Measurements from ENCODE around the gene TGFA.

- TF ChIP-seq CTCF (IDR thresholded peaks at IDR 0.05) (no peak), POLR2A (IDR thresholded peaks at IDR 0.05) (no peak), EP300 (IDR thresholded peaks at IDR 0.05) (no peak)
Observed at GRCh38 chr2:70528929-70529328, 24.7 kb downstream of the TGFA start.
